ENCODE measurements around the gene JOSD2.
"Not testable (repeated sequence)": the region's sequence is repeated elsewhere in the genome, so short reads cannot be mapped to it uniquely, and the experiment has no call there.

Gene JOSD2

DNA sequence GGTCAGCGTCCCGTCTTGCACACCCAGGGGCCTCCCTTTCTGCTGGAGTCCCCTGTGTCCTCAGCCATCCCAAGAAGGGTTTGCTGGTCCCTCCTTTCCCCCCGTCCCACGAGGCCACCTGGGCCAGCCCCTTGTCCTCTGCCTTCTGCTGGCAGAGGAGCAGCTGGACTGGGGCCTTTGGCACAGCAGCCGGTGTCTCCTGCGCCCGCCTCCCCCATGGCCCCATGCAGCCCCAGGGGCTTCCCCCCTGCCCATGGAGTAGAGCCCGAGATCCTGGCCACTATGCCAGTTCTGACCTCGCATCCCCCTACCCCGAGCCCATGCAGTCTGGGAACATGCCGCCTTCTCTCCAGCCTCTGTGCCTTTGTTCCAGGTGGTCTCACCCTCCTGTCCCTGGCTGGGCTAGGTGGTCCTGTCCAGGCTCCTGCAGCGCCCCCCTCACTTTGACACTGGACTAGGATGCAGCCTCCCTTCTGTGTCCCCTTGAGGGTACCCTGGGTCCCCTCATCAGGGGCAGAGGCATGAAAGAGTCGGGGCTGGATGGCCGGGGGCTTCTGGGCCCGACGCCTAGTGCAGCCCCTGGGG, 28.6 kb downstream of the JOSD2 start:
- intact Hi-C loops (cut with DNase I): no loop called here
- peak in 4 of 10 donors; percentile 23 to 81 (median 56) for DNase-seq

DNA sequence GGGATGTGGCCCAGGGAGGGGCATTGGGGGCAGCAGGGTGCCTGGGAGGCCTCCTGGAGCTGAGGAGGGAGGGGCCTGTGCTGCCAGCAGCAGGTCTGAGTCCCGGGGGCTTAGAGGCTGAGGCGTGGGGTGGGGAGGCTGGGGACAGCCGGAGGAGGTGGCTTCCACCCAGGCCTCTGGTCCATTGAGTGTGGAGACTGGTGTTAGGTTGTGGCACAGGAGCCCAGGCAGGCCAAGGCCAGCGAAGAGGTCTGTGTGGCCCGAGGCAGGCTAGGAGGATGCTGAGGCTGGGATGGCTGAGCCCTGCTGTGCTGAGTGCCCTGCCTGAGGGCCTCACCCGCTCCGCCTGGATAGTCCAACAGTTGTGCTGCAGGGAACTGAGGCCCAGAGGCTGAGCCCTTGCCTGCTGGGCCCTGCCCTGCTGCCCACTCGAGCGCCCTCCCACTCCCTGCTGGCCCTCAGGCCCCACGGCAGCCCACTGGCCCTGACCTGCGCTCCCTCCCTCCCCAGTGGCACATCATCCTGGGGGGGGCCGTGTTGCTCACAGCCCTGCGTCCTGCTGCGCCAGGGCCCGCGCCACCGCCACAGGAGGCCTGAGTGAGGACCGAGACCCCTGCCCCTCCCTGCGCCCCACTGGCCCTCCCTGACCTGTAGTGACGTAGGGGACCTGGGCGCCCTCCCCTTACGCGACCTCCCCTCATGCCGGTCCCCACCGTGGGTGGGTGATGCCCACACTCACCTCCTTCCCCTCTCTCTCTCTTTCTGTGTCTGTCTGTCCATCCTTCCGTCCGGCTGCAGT, 29.4 kb downstream of the JOSD2 start:
- intact Hi-C loops (cut with DNase I): no loop called here
- peak in 4 of 10 donors; percentile 18 to 81 (median 60) for DNase-seq

DNA sequence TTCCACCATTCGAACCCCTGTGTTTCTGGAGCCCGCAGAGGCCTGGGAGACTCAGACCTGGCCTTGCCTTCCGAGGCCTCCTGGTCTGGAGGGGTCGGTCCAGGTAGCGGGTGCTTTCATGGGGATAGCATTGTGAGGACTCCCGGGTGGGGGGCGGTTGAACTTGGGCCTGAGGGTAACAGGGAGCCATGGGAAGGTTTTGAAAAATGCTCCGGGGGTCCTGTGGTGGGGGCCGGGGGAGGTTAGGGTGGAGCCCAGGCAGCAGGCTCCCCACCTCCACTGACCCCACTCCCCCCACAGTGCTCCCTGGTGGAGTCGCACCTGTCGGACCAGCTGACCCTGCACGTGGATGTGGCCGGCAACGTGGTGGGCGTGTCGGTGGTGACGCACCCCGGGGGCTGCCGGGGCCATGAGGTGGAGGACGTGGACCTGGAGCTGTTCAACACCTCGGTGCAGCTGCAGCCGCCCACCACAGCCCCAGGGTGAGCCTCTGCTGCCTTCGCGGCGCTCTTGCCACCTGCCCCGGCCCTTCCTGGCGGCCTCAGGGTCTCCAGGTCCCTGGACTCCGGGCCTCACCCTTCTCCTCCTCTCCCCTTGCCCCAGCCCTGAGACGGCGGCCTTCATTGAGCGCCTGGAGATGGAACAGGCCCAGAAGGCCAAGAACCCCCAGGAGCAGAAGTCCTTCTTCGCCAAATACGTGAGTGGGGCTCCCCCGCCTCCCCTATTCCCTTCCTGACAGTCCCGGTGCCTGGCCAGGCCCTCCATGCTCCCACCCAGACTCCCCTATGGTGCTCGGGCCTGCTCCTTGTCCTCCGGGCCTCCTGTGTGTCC, 30.5 kb downstream of the JOSD2 start:
- intact Hi-C loops (cut with DNase I): no loop called here

DNA sequence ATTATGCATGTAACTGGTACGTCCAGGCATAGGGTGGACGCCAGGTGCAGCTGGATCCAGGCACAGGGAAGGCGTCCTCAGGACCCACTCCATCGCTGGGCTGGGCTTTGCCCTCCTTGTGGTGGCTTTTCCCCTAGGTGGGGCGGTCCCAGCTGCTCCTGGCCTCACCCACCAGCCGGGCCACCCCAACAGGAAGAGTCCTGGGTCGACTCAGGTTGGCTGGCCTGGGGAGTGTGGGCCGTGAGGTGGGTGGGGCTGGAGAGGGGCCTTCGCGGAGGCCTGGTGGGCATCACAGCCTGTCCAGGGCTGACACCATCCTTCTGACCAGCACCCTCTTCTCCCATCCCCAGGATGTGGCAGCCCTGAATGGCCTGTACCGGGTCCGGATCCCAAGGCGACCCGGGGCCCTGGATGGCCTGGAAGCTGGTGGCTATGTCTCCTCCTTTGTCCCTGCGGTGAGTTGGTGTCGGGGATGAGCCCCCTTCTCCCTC, 31.2 kb downstream of the JOSD2 start:
- peak in 4 of 10 donors; percentile 11 to 65 (median 60) for DNase-seq
- intact Hi-C loops (cut with DNase I): no loop called here

More for the DNA sequence above, 30.5 kb downstream of the JOSD2 start:
- peak in 4 of 10 donors; percentile 15 to 78 (median 52) for DNase-seq

DNA sequence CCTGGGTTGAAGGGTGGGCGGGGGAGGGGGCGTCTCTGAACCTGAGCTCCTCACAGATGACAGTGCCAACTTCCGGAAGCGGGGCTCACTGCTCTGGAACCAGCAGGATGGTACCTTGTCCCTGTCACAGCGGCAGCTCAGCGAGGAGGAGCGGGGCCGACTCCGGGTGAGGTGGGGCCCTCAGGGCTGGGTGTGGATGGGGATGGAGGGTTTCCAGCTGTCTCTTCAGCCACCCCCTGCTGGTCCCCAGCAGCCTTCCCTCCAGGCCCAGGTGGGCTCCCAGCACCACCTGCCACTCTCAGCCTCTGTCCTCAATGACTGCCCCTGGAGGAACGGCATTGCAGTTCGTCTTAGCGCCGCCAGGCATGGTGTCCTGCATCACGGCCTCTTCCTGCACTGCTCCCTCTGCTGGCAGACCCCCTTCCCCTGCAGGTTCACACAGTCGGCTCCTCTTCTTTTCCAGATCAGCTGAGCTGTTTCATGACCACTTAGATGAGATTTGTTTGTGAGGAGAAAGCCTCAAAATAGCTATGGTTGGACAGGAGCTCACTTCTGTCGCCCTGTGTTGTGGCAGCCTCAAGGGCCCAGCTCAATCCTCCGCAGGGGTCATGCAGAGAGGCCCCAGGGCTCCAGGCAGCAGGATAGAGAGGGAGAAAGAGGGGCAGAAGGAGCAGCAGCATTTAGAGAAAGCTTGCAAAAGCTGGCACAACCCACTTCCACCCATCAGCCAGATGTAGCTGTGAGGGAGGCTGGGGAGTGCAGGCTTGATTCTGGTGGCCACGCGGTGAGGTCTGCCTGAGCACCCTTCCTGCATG, 31.9 kb downstream of the JOSD2 start:
- intact Hi-C loops (cut with DNase I): no loop called here
- DNase-seq: peak in 9 of 10 donors; percentile 28 to 93 (median 45)

DNA sequence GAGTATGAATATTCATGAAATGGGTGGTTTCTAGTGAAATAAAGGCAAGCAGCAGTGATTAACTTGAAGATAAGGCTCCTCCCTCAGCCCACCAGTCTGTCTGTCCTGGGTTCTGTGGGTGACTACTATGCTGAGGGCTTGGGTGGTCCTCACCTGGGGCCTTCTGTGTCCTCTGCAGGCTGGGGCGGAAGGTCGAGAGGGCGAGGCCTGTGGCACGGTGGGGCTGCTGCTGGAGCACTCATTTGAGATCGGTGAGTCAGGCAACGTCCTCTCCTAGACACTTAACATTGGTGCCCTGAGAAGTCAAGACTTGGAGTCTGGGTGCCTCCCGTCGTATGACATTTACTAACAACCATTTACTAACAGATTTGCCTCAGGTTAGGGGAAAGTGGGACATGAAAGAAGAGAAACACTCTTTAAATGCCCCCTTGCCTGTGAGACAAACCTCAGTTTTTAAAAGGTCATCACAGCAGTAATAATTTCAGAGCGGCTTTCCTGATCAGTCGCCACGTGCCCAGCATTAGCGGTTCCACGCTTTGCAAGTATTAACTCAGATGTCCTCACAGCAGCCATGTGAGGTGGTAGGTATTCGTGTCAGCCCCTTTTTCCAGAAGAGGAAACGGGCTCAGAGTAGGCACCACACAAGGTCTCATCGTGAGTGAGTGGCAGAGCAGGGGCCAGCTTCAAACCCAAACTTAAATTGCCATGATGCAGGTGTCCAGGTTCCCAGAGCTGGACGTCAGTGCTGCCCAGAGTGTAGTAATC, 33.1 kb downstream of the JOSD2 start:
- intact Hi-C loops (cut with DNase I): loop anchor here (2.0 kb wide), 1 partner anchor 33 kb away; the partner anchor contains the start of gene JOSD2
- DNase-seq: peak in 2 of 10 donors; percentile 41 to 62

DNA sequence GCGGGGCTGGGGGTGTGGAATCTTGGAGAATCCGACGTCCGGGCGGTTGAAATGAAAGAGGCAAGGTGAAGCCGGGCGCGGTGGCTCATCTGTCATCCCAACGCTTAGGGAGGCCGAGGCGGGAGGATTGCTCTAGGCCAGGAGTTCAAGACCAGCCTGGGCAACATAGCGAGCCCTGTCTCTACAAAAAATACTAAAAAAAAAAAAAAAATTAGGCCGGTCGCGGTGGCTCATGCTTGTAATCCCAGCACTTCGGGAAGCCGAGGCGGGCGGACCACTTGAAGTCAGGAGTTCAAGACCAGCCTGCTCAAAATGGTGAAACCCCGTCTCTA, 34.1 kb downstream of the JOSD2 start:
- intact Hi-C loops (cut with DNase I): loop anchor here (2.0 kb wide), 1 partner anchor 34 kb away; the partner anchor contains the start of gene JOSD2
- no peak for DNase-seq

DNA sequence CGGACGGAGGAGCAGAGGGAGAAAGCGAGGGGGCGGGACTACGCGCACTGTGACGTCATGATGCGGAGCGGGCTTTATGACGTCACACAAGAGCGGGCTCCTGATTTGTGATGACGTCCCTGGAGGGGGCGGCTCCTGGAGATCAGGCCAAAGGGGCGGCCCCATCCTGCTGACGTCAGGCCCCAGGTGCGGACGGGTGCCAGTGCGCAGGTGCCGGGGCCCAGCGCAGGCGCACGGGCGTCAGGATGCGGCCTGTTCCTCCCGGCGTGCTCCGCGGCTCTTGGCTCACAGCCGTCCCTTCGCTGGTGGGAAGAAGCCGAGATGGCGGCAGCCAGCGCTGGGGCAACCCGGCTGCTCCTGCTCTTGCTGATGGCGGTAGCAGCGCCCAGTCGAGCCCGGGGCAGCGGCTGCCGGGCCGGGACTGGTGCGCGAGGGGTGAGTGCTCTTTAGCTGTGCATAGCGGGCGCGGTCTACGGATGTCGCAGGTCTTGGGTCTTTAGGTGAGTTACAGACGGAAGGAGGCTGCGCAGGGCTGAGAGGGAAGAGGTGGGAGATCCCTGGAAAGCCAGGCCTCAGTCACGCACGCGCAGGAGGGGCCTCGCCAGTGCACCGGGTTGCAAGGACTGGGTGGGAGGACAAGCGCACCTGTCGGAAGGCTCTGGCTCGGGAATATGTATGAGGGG, 34.6 kb downstream of the JOSD2 start, which contains the start of the genes EMC10 and GARIN5A:
Gene EMC10, plus strand, starts transcription at position 284 of the 683 bp plus-strand sequence. Its CDS starts 38 bp downstream, at position 322.
Gene GARIN5A, minus strand, starts transcription at position 625 of the 683 bp plus-strand sequence. Its CDS starts 460 bp downstream, at position 165.
- peak; percentile 82 to 98 (median 86) for DNase-seq
- intact Hi-C loops (cut with DNase I): loop anchor here (2.0 kb wide), 1 partner anchor 34 kb away; the partner anchor contains the start of gene JOSD2

DNA sequence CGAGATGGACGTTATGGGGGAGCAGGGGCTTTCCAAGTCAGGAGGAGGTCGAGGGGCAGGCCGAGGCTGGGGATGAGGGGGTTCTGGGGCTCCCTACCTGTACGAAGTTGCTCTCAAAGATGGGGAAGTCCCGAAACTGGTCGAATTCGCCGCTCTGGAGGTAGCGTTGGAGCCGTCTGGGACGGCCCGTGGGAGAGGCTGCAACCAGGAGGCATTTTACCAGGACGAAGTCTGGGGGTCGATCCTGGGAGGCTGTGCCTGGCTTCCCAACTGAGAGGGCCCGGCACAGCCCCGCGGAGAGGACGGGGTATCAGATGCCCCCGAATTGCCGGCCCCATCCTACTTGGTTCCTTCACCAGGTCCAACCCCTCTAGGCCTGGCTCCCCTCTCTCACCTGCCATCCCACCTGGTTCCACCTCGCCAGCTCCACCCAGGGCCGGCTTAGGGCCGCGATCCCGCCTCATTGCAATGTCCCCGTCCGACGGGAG, 35.2 kb downstream of the JOSD2 start:
- no peak for DNase-seq
- intact Hi-C loops (cut with DNase I): loop anchor here (2.0 kb wide), 1 partner anchor 35 kb away; the partner anchor contains the start of gene JOSD2

DNA sequence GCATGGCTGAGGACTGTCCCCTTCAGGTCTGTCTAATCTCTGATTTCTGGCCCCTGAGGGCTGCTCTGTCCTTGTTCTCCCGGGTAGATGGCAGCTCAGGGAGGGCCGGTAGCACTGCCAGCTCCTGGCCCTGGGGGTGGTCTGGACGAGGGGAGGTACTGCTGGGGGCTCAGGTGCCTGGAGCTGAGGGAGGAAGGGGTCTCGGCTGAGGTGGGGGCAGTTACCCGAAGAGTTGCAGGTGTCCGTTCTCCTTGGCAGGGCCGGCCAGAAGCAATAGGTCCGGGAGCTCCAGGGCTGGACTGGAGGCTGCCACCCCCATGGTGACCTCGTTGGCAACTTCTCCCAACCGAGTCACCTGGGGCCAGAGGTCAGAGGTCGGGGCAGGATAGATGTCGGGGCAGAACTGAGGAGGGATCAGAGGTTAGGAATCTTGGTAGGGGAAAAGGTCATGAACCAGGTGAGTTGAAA, 35.9 kb downstream of the JOSD2 start:
- DNase-seq: peak in 3 of 10 donors; percentile 52 to 82 (median 78)
- intact Hi-C loops (cut with DNase I): no loop called here

DNA sequence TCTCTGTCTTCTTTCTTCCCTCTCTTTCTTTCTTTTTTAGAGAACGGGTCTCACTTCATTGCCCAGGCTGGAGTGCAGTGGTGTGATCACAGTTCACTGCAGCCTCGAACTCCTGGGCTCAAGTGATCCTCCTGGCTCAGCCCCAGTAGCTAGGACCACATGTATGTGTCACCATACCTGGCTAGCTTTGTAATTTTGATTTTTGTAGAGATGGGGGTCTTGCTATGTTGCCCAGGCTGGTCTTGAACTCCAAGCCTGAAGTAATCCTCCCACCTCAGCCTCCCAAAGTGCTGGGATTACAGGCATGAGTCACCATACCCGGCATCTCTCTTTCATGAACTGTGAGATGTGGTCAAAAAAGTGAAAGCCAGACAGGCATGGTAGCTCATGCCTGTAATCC, 37.7 kb downstream of the JOSD2 start:
- intact Hi-C loops (cut with DNase I): not testable (repeated sequence)
- peak in 2 of 10 donors; percentile 9 to 17 for DNase-seq

DNA sequence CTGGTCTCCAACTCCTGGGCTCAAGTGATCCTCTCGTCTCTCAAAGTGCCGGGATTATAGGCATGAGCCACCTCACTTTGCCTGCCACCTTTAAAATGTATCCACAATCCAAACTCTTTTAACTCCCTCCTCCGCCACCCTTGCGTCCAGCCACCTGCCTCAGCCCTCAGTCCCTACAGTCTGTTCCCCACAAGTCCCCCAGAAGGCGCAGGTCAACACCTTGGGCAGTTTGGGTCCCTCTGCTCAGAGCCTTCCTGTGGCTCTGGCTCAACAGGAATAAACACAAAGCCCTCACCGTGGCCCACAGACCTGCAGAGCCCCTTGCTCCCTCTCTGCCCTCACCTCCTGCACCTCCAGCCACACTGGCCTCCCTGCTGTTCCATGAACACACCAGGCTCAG, 42.2 kb downstream of the JOSD2 start:
- DNase-seq: peak in 2 of 10 donors; percentile 27 to 32
- intact Hi-C loops (cut with DNase I): no loop called here

DNA sequence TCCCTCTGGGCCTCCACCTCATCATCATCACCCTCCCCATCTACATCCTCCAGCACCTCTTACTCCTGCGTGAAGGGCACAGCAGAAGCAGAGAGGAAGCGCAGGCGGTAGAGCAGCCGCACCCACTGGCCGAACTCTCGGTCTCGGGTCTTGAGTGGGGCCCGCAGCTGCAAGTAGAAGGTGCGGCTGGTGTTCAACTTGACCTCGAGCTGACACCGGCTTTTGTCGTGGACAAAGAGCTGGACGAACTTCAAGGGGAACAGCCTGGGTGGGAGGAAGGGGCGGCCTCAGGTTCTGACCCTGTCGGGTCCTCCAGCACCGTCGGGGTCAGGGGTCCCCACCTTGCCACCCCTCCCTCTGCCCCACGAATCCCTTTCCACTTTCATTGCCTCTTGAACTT, 43.4 kb downstream of the JOSD2 start:
- peak in 3 of 10 donors; percentile 32 to 59 (median 46) for DNase-seq
- intact Hi-C loops (cut with DNase I): no loop called here

DNA sequence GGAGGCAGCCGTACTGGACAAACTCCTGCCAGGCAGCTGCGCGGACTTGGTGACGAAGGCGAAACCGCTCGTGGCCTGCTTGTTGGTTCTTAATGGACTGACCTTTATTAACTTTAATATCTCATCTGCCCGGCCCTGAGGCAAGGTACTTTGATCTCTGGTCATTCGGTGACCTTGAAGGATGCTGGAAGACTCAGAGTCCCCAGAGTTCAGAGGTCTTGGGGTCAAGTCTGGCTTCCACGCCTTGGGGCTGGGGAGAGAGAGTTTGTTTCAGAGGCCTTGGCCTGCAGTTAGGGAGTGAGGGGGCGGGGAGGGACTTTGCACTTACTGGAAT, 44.3 kb downstream of the JOSD2 start:
- intact Hi-C loops (cut with DNase I): no loop called here
- DNase-seq: peak in 1 of 10 donors; percentile 40

DNA sequence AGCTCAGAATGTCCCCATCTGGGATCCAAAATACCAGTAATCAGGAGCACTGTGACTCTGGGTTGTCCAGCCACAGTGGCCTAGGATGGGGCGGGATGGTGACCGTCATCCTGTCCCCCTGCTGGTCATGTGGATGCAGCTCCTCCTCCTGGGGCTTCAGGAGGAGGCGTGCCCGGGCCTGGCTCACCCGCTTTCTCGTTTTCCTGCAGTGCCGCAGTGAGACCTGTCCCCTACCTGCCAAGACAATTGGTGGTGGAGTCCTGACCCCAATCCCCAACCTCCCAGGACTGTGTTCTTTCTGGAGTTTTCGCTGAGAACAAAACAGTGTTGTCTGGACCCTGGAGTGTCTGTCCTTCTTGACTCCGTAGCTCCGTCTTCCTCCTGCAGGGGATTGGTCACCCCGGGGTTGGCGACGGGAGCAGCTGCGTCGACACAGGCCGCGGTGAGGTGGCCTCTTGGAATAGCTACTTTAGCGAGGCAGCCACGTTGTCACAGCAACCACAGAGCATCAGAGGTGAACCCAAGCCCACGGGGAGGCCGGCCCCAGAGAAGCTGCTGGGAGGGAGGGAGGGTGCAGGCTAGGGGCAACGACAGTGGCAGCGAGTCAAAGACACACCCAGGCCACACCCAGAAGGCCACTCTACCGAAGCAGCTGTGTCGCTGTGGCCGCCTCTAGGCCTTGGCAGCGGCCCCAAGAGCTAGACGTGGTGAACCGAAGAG, 44.8 kb downstream of the JOSD2 start:
- peak in 2 of 10 donors; percentile 46 to 78 for DNase-seq
- intact Hi-C loops (cut with DNase I): no loop called here

DNA sequence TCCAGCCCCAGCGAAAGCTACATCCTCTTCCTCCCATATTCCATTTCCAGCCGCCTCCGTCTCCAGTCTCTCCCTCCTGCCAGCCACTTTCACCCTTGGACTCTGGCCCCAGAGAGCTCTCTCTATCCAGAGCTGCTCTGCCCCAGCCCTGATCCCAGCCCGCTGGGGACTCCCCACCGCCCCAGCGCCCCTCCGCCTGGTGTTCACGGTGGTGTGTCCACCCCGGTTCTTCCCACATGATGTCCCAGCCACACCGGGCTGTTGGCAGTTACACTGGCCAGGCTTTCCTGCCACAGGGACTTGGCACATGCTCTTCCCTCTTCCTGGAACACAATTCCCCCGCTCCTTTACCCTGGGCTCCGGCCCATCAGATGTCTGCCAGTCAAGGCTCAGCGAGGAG, 46.0 kb downstream of the JOSD2 start:
- peak in 2 of 10 donors; percentile 23 to 48 for DNase-seq
- intact Hi-C loops (cut with DNase I): no loop called here

DNA sequence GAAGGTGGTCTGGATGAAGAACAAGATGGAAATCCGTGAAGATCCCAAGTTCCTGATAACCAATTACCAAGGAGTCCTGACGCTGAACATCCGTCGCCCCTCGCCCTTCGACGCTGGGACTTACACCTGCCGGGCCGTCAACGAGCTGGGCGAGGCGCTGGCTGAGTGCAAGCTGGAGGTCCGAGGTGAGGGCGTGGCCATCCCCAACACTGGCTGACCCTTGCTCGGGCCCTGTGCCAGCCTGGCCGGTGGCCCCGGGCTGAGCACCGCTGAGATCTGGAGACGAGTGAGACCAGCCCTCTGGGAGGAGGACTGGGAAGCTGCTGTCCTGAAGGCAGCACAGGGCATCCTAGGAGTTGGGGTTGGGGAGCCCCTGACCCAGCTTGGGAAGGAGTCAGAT, 46.6 kb downstream of the JOSD2 start:
- peak in 2 of 10 donors; percentile 47 to 66 for DNase-seq
- intact Hi-C loops (cut with DNase I): no loop called here

Measured in posterior cingulate gyrus (tissue), 11 donors.